ENCODE measurements around the gene ENTREP3. TPM values are rescaled to one million over a fixed set of nuclear protein-coding genes. Genes with fewer than 3 reads are reported as not detected.

ENTREP3 gene
- total and polyA plus RNA-seq, 11 donors = 5.1 to 24.4 (median 12.8) TPM

- Histone ChIP-seq H3K27ac (peak within 1 kb of the TSS; percentile 95 to 100 (median 100)), H3K36me3 (peaks cover 0 to 26% (median 8%) of the 10 kb centered on the region in 9 donors), H3K4me3 (peak within 1 kb of the TSS; percentile 60 to 94 (median 77)), H3K27me3 (no peaks in the 10 kb centered on the region), H3K9me3 (no peaks in the 10 kb centered on the region), H3K4me1 (peaks cover 0 to 47% (median 27%) of the 10 kb centered on the region in 12 donors)
- intact Hi-C loops (cut with DNase I) = loop anchor here in 6 of 10 donors (1.0 to 5.0 kb wide), 5 partner anchors 18 to 114 kb away; partner anchors contain the start of gene RUSC1 (in 1 of the 6)
- 19 to 24% (median 21%) methylated on average over 16 to 17 of the region's 17 CpGs for WGBS, 4 donors
- DNase-seq (peak; percentile 53 to 69 (median 62)), ATAC-seq (peak in 3 of 4 donors; percentile 5 to 18 (median 18))
- TF ChIP-seq CTCF (IDR thresholded peaks at IDR 0.05) = no peak
- no peak for TF ChIP-seq POLR2A (IDR thresholded peaks at IDR 0.05)
Measured at GRCh38 chr1:155207806-155208540, 47.3 kb downstream of the ENTREP3 start, which contains the start of gene THBS3. Gene THBS3, minus strand, starts transcription at chr1:155207897. Its CDS starts 21 bp downstream, at chr1:155207876.

GRCh38 chr1:155206891-155207805, 48.1 kb downstream of the ENTREP3 start:
- no peaks in the 10 kb centered on the region for H3K27me3 ChIP-seq
- peaks cover 0 to 28% (median 8%) of the 10 kb centered on the region in 9 donors for H3K36me3 ChIP-seq
- peak overlapping the region in 10 of 12 donors; percentile 10 to 86 (median 76) for H3K4me3 ChIP-seq
- no peaks in the 10 kb centered on the region for H3K9me3 ChIP-seq
- ATAC-seq (peak; percentile 4 to 38 (median 17)), DNase-seq (peak; percentile 73 to 86 (median 82))
- TF ChIP-seq CTCF (IDR thresholded peaks at IDR 0.05) (peak; percentile 70 to 88 (median 80)), POLR2A (IDR thresholded peaks at IDR 0.05) (no peak)
- 16 to 32% (median 31%) methylated on average over 11 to 13 of the region's 13 CpGs for WGBS, 4 donors
- peaks cover 0 to 47% (median 27%) of the 10 kb centered on the region in 12 donors for H3K4me1 ChIP-seq
- peak overlapping the region; percentile 46 to 100 (median 100) for H3K27ac ChIP-seq
- intact Hi-C loops (cut with DNase I) = loop anchor here in 4 of 10 donors (1.0 to 5.0 kb wide), 3 partner anchors 19 to 115 kb away; partner anchors contain the start of gene RUSC1 (in 1 of the 4)

GRCh38 chr1:155205969-155206593, 49.2 kb downstream of the ENTREP3 start:
- Histone ChIP-seq H3K27ac (peak overlapping the region in 2 of 12 donors; percentile 100), H3K27me3 (no peaks in the 10 kb centered on the region), H3K9me3 (no peaks in the 10 kb centered on the region), H3K4me3 (peak overlapping the region in 2 of 12 donors; percentile 78 to 83), H3K36me3 (peaks cover 0 to 33% (median 4%) of the 10 kb centered on the region in 9 donors), H3K4me1 (peaks cover 0 to 42% (median 25%) of the 10 kb centered on the region in 12 donors)
- no peak for ATAC-seq
- intact Hi-C loops (cut with DNase I) = loop anchor here in 4 of 10 donors (5.0 kb wide), 2 partner anchors 36 to 116 kb away; partner anchors contain the start of gene RUSC1 (in 1 of the 4)
- DNase-seq = peak in 1 of 5 donors; percentile 10
- WGBS, 4 donors = 70 to 75% (median 74%) methylated on average over 8 to 9 of the region's 9 CpGs
- TF ChIP-seq CTCF (IDR thresholded peaks at IDR 0.05) = no peak

All from heart left ventricle (tissue), 16 donors.